ENCODE measurements around the gene CTPS2. TPM values are rescaled to one million over a fixed set of nuclear protein-coding genes. Genes with fewer than 3 reads are reported as not detected.

The CTPS2 gene
- total and polyA plus RNA-seq, 2 donors (not counting 3 experiments of a cell fraction or from before 2014, with no cell fraction given) = 7.4 to 15.7 TPM

DNA sequence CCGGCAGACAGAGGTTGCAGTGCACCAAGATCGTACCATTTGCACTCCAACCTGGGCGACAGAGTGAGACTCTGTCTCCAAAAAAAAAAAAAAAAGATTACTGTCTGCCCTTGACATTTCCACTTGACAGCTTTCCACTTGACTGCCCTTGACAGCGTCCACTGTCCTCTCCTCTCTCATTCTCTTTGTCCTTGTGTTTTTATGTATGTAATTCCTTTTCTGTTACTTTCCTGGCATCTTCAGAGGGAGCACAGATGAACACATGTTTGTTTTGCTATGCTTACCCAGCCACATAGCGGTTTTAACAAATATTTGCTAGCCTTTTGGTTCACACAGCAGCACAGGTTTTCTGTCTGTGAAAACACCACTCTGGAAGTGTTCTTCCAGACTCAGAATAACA lies 33.2 kb upstream of the CTPS2 start:
- Histone ChIP-seq H3K79me2 (ENCODE audit: control insufficient read depth, insufficient read depth, low read length) (no peaks in the 10 kb centered on the region), H3K9ac (replicated peaks; ENCODE audit: extremely low read depth, insufficient read depth, low read length) (no peak overlapping the region)
- CTCF ChIA-PET = no interaction called here

DNA sequence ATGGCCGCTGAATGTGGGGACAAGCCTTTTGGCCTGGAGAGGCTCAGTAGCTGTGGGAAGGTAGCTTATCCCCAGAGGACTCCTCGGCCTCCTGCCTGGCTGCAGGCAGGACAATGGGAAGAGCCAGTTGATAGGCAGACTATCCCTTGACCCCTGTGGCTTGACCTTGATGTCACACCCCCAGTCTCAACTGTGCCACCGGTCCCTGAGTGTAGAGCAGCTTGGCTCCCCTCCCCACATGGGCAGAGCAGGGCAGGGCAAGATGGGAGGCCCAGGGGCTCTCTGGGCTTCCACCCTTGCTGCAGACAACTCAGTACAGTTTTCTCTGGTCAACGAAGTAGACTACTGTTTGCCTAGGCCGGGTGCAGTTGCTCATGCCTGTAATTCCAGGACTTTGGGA lies 32.6 kb upstream of the CTPS2 start:
- H4K20me1 ChIP-seq (replicated peaks; ENCODE audit: control insufficient read depth, extremely low read depth, insufficient read depth, low read length) = no peaks in the 10 kb centered on the region
- H3K9me3 ChIP-seq (replicated peaks; ENCODE audit: control insufficient read depth, insufficient read depth, low read length) = no peaks in the 10 kb centered on the region
- no peaks in the 10 kb centered on the region for H3K27me3 ChIP-seq (ENCODE audit: control insufficient read depth in 2 of 2, insufficient read depth in 2 of 2, low read length in 2 of 2)
- no peaks in the 10 kb centered on the region for H3K4me1 ChIP-seq (ENCODE audit: control insufficient read depth, extremely low read depth, insufficient read depth, low read length)
- CTCF ChIA-PET = no interaction called here
- no peak overlapping the region for H3K4me3 ChIP-seq (replicated peaks in 1 of 3; ENCODE audit: insufficient read depth in 1 of 3, low read depth in 1 of 3, low read length in 3 of 3)
- POLR2A ChIA-PET = no interaction called here
- H3K4me2 ChIP-seq (ENCODE audit: insufficient read depth, low read length) = no peak overlapping the region
- TF ChIP-seq, protein P1, sequence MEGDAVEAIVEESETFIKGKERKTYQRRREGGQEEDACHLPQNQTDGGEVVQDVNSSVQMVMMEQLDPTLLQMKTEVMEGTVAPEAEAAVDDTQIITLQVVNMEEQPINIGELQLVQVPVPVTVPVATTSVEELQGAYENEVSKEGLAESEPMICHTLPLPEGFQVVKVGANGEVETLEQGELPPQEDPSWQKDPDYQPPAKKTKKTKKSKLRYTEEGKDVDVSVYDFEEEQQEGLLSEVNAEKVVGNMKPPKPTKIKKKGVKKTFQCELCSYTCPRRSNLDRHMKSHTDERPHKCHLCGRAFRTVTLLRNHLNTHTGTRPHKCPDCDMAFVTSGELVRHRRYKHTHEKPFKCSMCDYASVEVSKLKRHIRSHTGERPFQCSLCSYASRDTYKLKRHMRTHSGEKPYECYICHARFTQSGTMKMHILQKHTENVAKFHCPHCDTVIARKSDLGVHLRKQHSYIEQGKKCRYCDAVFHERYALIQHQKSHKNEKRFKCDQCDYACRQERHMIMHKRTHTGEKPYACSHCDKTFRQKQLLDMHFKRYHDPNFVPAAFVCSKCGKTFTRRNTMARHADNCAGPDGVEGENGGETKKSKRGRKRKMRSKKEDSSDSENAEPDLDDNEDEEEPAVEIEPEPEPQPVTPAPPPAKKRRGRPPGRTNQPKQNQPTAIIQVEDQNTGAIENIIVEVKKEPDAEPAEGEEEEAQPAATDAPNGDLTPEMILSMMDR (IDR thresholded peaks at IDR 0.05; ENCODE audit: extremely low read depth in 1 of 2, insufficient read depth in 1 of 2, low read depth in 1 of 2, low read length in 2 of 2) = no peak
- TF ChIP-seq JUN (IDR thresholded peaks at IDR 0.05; ENCODE audit: borderline replicate concordance, insufficient read depth, insufficient read length, low read depth) (no peak), POLR2AphosphoS5 (IDR thresholded peaks at IDR 0.05; ENCODE audit: insufficient read depth, low read depth, low read length) (no peak), FOS (IDR thresholded peaks at IDR 0.05; ENCODE audit: borderline replicate concordance, insufficient read depth, low read length) (no peak), EZH2 (IDR thresholded peaks at IDR 0.05; ENCODE audit: borderline replicate concordance, low read depth, low read length, severe bottlenecking) (no peak), GATA2 (IDR thresholded peaks at IDR 0.05; ENCODE audit: insufficient read depth, insufficient read length, low read depth, low read length) (no peak), MYC (IDR thresholded peaks at IDR 0.05; ENCODE audit: low read depth, low read length) (no peak), POLR2A (IDR thresholded peaks at IDR 0.05; ENCODE audit: low read depth, low read length) (no peak)
- TF ChIP-seq, protein P2, sequence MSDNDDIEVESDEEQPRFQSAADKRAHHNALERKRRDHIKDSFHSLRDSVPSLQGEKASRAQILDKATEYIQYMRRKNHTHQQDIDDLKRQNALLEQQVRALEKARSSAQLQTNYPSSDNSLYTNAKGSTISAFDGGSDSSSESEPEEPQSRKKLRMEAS (IDR thresholded peaks at IDR 0.05; ENCODE audit: insufficient read depth, insufficient read length) = no peak
- DNase-seq (ENCODE audit: low read depth, low spot score) (no peak), FAIRE-seq (no peak)
- H3K9me1 ChIP-seq (replicated peaks; ENCODE audit: control insufficient read depth, extremely low read depth, insufficient read depth, low read length) = no peaks in the 10 kb centered on the region
- H3K79me2 ChIP-seq (ENCODE audit: control insufficient read depth, insufficient read depth, low read length) = no peaks in the 10 kb centered on the region
- peaks cover 0 to 15% of the 10 kb centered on the region in 2 experiments for H3K36me3 ChIP-seq (ENCODE audit: control insufficient read depth in 2 of 2, extremely low read depth in 1 of 2, insufficient read depth in 2 of 2, low read length in 2 of 2)
- no peak overlapping the region for H3K9ac ChIP-seq (replicated peaks; ENCODE audit: extremely low read depth, insufficient read depth, low read length)
- dilution Hi-C loops (cut with MboI; ENCODE audit: extremely low pct_ligation_motif_present, low sequenced_read_pairs) (no loop called here), intact Hi-C loops (cut with micrococcal nuclease) (no loop called here)
- no TSS peak for BruUV-seq (replicated peaks)
- no peak overlapping the region for H3K27ac ChIP-seq (ENCODE audit: insufficient read depth, low read depth, low read length)
- H2AFZ ChIP-seq (ENCODE audit: low read depth, low read length) = no peak overlapping the region

More for the DNA sequence above, 33.2 kb upstream of the CTPS2 start:
- no peaks in the 10 kb centered on the region for H3K4me1 ChIP-seq (ENCODE audit: control insufficient read depth, extremely low read depth, insufficient read depth, low read length)
- H3K9me3 ChIP-seq (replicated peaks; ENCODE audit: control insufficient read depth, insufficient read depth, low read length) = no peaks in the 10 kb centered on the region
- intact Hi-C loops (cut with micrococcal nuclease) = no loop called here
- H3K4me3 ChIP-seq (replicated peaks in 1 of 3; ENCODE audit: insufficient read depth in 1 of 3, low read depth in 1 of 3, low read length in 3 of 3) = no peak overlapping the region
- TF ChIP-seq, protein P2 (IDR thresholded peaks at IDR 0.05; ENCODE audit: insufficient read depth, insufficient read length) = no peak
- TF ChIP-seq POLR2AphosphoS5 (IDR thresholded peaks at IDR 0.05; ENCODE audit: insufficient read depth, low read depth, low read length) (no peak), POLR2A (IDR thresholded peaks at IDR 0.05; ENCODE audit: low read depth, low read length) (no peak), EZH2 (IDR thresholded peaks at IDR 0.05; ENCODE audit: borderline replicate concordance, low read depth, low read length, severe bottlenecking) (no peak)
- TF ChIP-seq, protein P1 (IDR thresholded peaks at IDR 0.05; ENCODE audit: extremely low read depth in 1 of 2, insufficient read depth in 1 of 2, low read depth in 1 of 2, low read length in 2 of 2) = no peak
- no peak overlapping the region for H3K4me2 ChIP-seq (ENCODE audit: insufficient read depth, low read length)
- H3K27ac ChIP-seq (ENCODE audit: insufficient read depth, low read depth, low read length) = no peak overlapping the region
- dilution Hi-C loops (cut with MboI; ENCODE audit: extremely low pct_ligation_motif_present, low sequenced_read_pairs) = no loop called here
- no peaks in the 10 kb centered on the region for H3K9me1 ChIP-seq (replicated peaks; ENCODE audit: control insufficient read depth, extremely low read depth, insufficient read depth, low read length)
- H3K27me3 ChIP-seq (ENCODE audit: control insufficient read depth in 2 of 2, insufficient read depth in 2 of 2, low read length in 2 of 2) = no peaks in the 10 kb centered on the region
- no peak for FAIRE-seq
- H3K36me3 ChIP-seq (ENCODE audit: control insufficient read depth in 2 of 2, extremely low read depth in 1 of 2, insufficient read depth in 2 of 2, low read length in 2 of 2) = peaks cover 0 to 15% of the 10 kb centered on the region in 2 experiments
- POLR2A ChIA-PET = no interaction called here
- no peak for DNase-seq (ENCODE audit: low read depth, low spot score)
- no peak overlapping the region for H2AFZ ChIP-seq (ENCODE audit: low read depth, low read length)
- BruUV-seq (replicated peaks) = no TSS peak
- no peaks in the 10 kb centered on the region for H4K20me1 ChIP-seq (replicated peaks; ENCODE audit: control insufficient read depth, extremely low read depth, insufficient read depth, low read length)

All from endothelial cell of umbilical vein (primary cell).